ENCODE results near the gene FDPS.
A peak's percentile ranks its signal among the peaks of the same experiment; 100 is the strongest.

The FDPS gene

GRCh38 chr1:155308493-155309422 is at the start of gene FDPS:
TSS of gene FDPS (plus strand) at chr1:155308866. CDS start at chr1:155309790, 924 bp downstream.
- Histone ChIP-seq H3K27me3 (no peaks in the 10 kb centered on the region), H3K4me1 (ENCODE audit: control insufficient read depth in 1 of 2, insufficient read depth in 1 of 2, low read depth in 1 of 2, low read length in 1 of 2) (peaks cover 16 to 21% of the 10 kb centered on the region in 2 experiments), H3K9me3 (no peaks in the 10 kb centered on the region), H3K36me3 (peaks cover 18% of the 10 kb centered on the region), H3K27ac (peak within 1 kb of the TSS; percentile 92), H3K4me3 (ENCODE audit: low read depth in 1 of 2, low read length in 1 of 2) (peak within 1 kb of the TSS; percentile 85)
- peak; percentile 67 for TF ChIP-seq CTCF (IDR thresholded peaks at IDR 0.05)

- no peaks in the 10 kb centered on the region for H3K9me3 ChIP-seq
- H3K4me3 ChIP-seq (ENCODE audit: low read depth in 1 of 2, low read length in 1 of 2), result no peak overlapping the region
- no peaks in the 10 kb centered on the region for H3K27me3 ChIP-seq
- peaks cover 30% of the 10 kb centered on the region for H3K36me3 ChIP-seq
- H3K27ac ChIP-seq, result no peak overlapping the region
- H3K4me1 ChIP-seq (ENCODE audit: control insufficient read depth in 1 of 2, insufficient read depth in 1 of 2, low read depth in 1 of 2, low read length in 1 of 2), result peaks cover 24 to 27% of the 10 kb centered on the region in 2 experiments
- no peak for TF ChIP-seq CTCF (IDR thresholded peaks at IDR 0.05)
These were observed 48.4 kb upstream of the FDPS start for GRCh38 chr1:155260276-155260675.

GRCh38 chr1:155261493-155261851 is 47.2 kb upstream of the FDPS start:
- no peak for TF ChIP-seq CTCF (IDR thresholded peaks at IDR 0.05)
- peaks cover 41% of the 10 kb centered on the region for H3K36me3 ChIP-seq

GRCh38 chr1:155261852-155262673 is 46.6 kb upstream of the FDPS start, which contains the start of gene SCAMP3:
TSS of gene SCAMP3 (minus strand) at chr1:155262360. CDS start at chr1:155262151, 209 bp downstream.
- H3K9me3 ChIP-seq, result no peaks in the 10 kb centered on the region
- peaks cover 47% of the 10 kb centered on the region for H3K36me3 ChIP-seq
- H3K4me3 ChIP-seq (ENCODE audit: low read depth in 1 of 2, low read length in 1 of 2), result peak within 1 kb of the TSS; percentile 64 to 69
- no peak for TF ChIP-seq CTCF (IDR thresholded peaks at IDR 0.05)
- H3K4me1 ChIP-seq (ENCODE audit: control insufficient read depth in 1 of 2, insufficient read depth in 1 of 2, low read depth in 1 of 2, low read length in 1 of 2), result peaks cover 18 to 20% of the 10 kb centered on the region in 2 experiments
- H3K27ac ChIP-seq, result peak within 1 kb of the TSS; percentile 61
- H3K27me3 ChIP-seq, result no peaks in the 10 kb centered on the region

More at GRCh38 chr1:155261493-155261851, 47.2 kb upstream of the FDPS start:
- peaks cover 18 to 20% of the 10 kb centered on the region in 2 experiments for H3K4me1 ChIP-seq (ENCODE audit: control insufficient read depth in 1 of 2, insufficient read depth in 1 of 2, low read depth in 1 of 2, low read length in 1 of 2)
- H3K9me3 ChIP-seq, result no peaks in the 10 kb centered on the region
- peak overlapping the region; percentile 64 to 69 for H3K4me3 ChIP-seq (ENCODE audit: low read depth in 1 of 2, low read length in 1 of 2)
- H3K27me3 ChIP-seq, result no peaks in the 10 kb centered on the region
- peak overlapping the region; percentile 61 for H3K27ac ChIP-seq

GRCh38 chr1:155263067-155263466 is 45.6 kb upstream of the FDPS start:
- TF ChIP-seq CTCF (IDR thresholded peaks at IDR 0.05), result no peak
- Histone ChIP-seq H3K4me1 (ENCODE audit: control insufficient read depth in 1 of 2, insufficient read depth in 1 of 2, low read depth in 1 of 2, low read length in 1 of 2) (peaks cover 18 to 20% of the 10 kb centered on the region in 2 experiments), H3K36me3 (peaks cover 57% of the 10 kb centered on the region), H3K27me3 (no peaks in the 10 kb centered on the region), H3K27ac (peak overlapping the region; percentile 61), H3K9me3 (no peaks in the 10 kb centered on the region), H3K4me3 (ENCODE audit: low read depth in 1 of 2, low read length in 1 of 2) (no peak overlapping the region)

Data from neutrophil (primary cell).